Astrocyte of the cerebellum (primary cell): ENCODE measurements around the gene WWOX.

ENCODE experiments used
- DNase-seq: peaks from one replicate; pipeline ENCODE4 v3.0.0-alpha.2; 2011; ENCODE audit warnings: low read depth
- H3K4me3 ChIP-seq: 2 replicates; pipeline ENCODE4 v1.5.1; 2011; ENCODE audit warnings: mild to moderate bottlenecking, low read depth, low read length, moderate library complexity
- in situ Hi-C: cut with HindIII; loops from 2 replicates; pipeline ENCODE4 v1.10.0; 2017; ENCODE audit warnings: low sequenced_read_pairs
- TF ChIP-seq, protein P1 (sequence below): IDR thresholded peaks from 2 replicates; pipeline ENCODE4 v1.5.1; 2012; ENCODE audit warnings: low read length, low read depth, moderate library complexity, mild to moderate bottlenecking; ENCODE audit errors: missing control alignments

Gene WWOX

DNA sequence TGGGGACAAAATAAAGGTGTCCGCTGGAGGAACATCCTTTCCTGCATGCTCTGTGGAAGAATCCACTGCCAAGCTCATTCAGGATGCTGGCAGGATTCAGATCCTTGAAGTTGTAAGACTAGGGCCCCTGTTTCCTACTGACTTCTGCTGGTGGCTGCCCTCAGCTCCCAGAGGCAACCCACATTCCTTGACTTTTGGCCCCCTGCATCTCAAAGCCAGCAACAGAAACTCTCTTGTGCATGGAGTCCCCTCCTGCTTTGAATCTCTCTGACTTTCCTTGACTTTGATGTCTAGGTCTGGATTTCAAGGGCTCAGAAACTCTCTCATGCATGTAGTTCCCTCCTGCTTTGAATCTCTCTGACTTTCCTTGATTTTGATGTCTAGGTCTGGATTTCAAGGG lies 461.5 kb downstream of the WWOX start:
- TF ChIP-seq, protein P1, sequence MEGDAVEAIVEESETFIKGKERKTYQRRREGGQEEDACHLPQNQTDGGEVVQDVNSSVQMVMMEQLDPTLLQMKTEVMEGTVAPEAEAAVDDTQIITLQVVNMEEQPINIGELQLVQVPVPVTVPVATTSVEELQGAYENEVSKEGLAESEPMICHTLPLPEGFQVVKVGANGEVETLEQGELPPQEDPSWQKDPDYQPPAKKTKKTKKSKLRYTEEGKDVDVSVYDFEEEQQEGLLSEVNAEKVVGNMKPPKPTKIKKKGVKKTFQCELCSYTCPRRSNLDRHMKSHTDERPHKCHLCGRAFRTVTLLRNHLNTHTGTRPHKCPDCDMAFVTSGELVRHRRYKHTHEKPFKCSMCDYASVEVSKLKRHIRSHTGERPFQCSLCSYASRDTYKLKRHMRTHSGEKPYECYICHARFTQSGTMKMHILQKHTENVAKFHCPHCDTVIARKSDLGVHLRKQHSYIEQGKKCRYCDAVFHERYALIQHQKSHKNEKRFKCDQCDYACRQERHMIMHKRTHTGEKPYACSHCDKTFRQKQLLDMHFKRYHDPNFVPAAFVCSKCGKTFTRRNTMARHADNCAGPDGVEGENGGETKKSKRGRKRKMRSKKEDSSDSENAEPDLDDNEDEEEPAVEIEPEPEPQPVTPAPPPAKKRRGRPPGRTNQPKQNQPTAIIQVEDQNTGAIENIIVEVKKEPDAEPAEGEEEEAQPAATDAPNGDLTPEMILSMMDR: no peak
- in situ Hi-C loops: no loop called here
- no peak for DNase-seq
- H3K4me3 ChIP-seq: no peak overlapping the region

DNA sequence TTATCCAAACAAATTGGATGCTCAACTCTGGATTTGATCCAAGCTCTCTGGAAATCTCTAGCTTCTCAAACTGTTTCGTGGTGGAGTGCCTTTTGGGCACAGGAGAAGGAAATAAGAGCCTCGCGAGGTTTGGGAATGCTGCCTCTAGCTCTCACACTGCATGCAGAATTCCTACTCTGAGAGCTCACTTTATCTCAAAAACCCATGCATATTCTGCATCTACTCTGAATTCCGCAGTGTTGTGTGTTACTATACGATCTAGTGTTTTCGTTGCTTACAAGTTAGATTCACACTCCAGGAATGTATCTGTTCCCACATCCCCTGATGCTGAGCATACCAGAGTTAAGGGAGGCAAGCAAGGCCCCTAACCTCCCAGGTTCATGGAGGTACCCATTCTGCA lies 462.7 kb downstream of the WWOX start:
- TF ChIP-seq, protein P1: no peak
- H3K4me3 ChIP-seq: no peak overlapping the region
- DNase-seq: no peak
- in situ Hi-C loops: no loop called here

DNA sequence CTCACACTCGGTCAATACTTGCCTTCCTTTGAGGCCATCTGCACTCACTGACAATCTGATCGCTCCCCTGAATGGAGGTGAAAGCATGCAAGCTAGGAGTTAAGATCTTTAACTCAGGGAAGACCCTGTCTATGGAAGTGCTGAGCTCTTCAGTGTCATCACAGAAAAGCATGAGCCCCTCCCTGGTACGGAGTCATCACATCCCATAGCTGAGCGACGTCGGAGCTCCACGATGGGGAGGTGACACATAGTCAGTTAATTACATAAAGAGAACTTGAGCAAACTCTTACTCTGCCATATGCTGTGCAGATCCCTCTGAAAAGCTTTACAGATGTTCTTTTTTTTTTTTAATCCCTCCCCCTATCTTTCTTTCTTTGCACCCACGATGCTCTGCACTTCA lies 463.2 kb downstream of the WWOX start:
- DNase-seq: no peak
- no peak overlapping the region for H3K4me3 ChIP-seq
- in situ Hi-C loops: no loop called here
- TF ChIP-seq, protein P1: no peak

DNA sequence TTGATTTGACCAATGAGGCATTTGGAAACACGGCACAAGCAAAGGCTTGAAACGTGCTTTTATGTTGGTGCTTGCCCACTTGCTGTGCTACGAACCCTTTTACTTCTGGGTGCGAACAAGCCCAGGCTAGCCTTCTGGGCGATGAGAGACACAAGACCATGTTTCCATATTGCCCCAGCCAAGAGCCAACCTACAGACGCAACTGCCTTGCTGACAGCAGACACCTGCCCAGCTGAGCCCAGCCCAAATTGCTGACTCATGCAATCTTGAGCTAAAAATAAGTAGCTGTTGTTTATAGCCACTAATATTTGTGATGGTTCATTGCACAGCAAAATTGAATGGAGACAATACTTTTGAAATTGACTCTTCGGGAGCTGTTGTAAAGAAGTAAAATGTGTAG lies 464.5 kb downstream of the WWOX start:
- no peak for DNase-seq
- H3K4me3 ChIP-seq: no peak overlapping the region
- in situ Hi-C loops: no loop called here
- TF ChIP-seq, protein P1: no peak

DNA sequence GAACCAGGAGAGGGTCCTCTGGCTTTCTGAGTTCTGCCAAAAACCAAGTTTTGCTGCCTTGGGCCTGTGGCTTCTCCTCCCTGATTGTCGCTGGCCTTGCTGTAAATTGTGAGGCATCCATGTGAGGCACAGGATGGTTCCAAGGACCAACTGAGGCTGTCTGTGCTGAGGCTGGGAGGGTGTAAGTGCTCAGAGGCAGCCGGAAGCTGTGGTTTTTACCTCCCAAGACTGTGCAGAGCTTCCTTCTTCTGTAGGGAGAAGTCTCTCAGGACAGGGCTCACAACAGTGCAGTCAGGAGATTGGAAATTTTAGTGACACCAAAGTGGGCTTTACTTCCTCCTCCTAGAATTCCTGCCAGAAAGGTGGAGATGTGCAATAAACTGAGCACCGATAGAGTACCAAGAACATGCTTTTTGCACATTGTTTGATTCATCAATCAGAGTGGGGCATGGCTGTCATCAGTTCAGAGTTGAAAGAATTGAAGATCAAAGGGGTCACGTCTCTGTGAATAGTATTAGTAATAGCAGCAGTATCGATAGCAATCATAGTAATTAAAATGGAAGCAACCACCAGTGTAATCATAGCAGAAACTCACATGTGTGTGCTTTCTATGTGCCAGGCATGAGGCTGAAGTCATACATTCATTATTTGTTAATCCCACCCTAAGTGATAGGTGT lies 467.1 kb downstream of the WWOX start:
- H3K4me3 ChIP-seq: no peak overlapping the region
- DNase-seq: no peak
- in situ Hi-C loops: no loop called here
- TF ChIP-seq, protein P1: no peak

DNA sequence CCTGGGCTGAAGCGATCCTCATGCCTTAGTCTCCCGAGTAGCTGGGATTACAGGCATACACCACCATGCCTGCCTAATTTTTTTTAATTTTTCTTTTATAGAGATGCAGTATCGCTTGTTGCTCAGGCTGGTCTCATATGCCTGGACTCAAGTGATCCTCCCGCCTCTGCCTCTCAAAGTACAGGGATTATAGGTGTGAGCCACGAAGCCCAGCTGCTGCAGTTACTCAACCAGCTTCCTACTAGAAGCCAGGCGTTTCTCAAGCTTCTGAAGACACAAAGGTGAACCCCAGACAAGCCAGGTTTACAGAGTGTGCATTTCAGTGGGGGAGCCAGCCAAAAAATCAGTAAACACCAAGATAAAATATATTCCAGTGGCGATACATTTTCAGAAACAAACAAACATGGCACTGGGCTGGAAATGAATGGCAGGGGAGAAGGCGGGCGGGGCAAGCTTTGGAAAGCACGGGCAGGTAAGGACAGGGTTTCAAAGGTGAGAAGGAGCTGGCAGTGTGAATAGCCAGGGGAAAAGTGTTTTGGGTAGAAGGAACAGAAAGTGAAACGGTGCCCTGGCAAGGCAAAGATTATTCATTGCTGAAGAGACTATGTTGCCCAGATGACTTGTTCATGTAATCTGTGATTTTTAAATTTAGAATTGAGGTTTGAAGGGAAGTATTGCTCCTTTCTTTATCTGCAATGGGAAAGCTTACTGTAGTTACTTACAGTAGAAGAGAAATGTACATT lies 471.1 kb downstream of the WWOX start:
- in situ Hi-C loops: no loop called here
- no peak for DNase-seq
- TF ChIP-seq, protein P1: no peak
- H3K4me3 ChIP-seq: no peak overlapping the region
